ENCODE measurements around the gene PSTPIP1.

The PSTPIP1 gene

GRCh38 chr15:76983590-76984375 is 11.1 kb upstream of the PSTPIP1 start:
- no peaks in the 10 kb centered on the region for H3K27me3 Mint-ChIP-seq
- ATAC-seq (replicated peaks; ENCODE audit: extremely low read depth, poor library complexity, severe bottlenecking) = no peak
- H3K4me1 Mint-ChIP-seq = peaks cover 20% of the 10 kb centered on the region
- DNase-seq (ENCODE audit: low spot score in 2 of 2) = no peak
- H3K27ac Mint-ChIP-seq (ENCODE audit: low read depth) = no peak overlapping the region
- no peaks in the 10 kb centered on the region for H3K36me3 Mint-ChIP-seq (ENCODE audit: insufficient read depth)
- no peak overlapping the region for H3K4me3 Mint-ChIP-seq
- no peaks in the 10 kb centered on the region for H3K9me3 Mint-ChIP-seq

GRCh38 chr15:76986743-76987142 is 8.2 kb upstream of the PSTPIP1 start:
- H3K4me3 Mint-ChIP-seq = no peak overlapping the region
- peak overlapping the region; percentile 75 for H3K27ac Mint-ChIP-seq (ENCODE audit: low read depth)
- H3K4me1 Mint-ChIP-seq = peaks cover 31% of the 10 kb centered on the region
- no peak for DNase-seq (ENCODE audit: low spot score in 2 of 2)
- H3K36me3 Mint-ChIP-seq (ENCODE audit: insufficient read depth) = peaks cover 3% of the 10 kb centered on the region
- no peak for ATAC-seq (replicated peaks; ENCODE audit: extremely low read depth, poor library complexity, severe bottlenecking)
- H3K27me3 Mint-ChIP-seq = no peaks in the 10 kb centered on the region
- no peaks in the 10 kb centered on the region for H3K9me3 Mint-ChIP-seq

GRCh38 chr15:76987276-76987675 is 7.7 kb upstream of the PSTPIP1 start:
- H3K9me3 Mint-ChIP-seq = no peaks in the 10 kb centered on the region
- H3K4me3 Mint-ChIP-seq = no peak overlapping the region
- peaks cover 35% of the 10 kb centered on the region for H3K4me1 Mint-ChIP-seq
- DNase-seq (ENCODE audit: low spot score in 2 of 2) (no peak), ATAC-seq (replicated peaks; ENCODE audit: extremely low read depth, poor library complexity, severe bottlenecking) (no peak)
- peaks cover 3% of the 10 kb centered on the region for H3K36me3 Mint-ChIP-seq (ENCODE audit: insufficient read depth)
- H3K27ac Mint-ChIP-seq (ENCODE audit: low read depth) = peak overlapping the region; percentile 75
- H3K27me3 Mint-ChIP-seq = no peaks in the 10 kb centered on the region

- Mint-ChIP-seq H3K36me3 (ENCODE audit: insufficient read depth) (peaks cover 3% of the 10 kb centered on the region), H3K4me3 (peak overlapping the region; percentile 40), H3K9me3 (no peaks in the 10 kb centered on the region), H3K27ac (ENCODE audit: low read depth) (peak overlapping the region; percentile 75), H3K27me3 (no peaks in the 10 kb centered on the region), H3K4me1 (peaks cover 39% of the 10 kb centered on the region)
- DNase-seq (ENCODE audit: low spot score in 2 of 2) (no peak), ATAC-seq (replicated peaks; ENCODE audit: extremely low read depth, poor library complexity, severe bottlenecking) (peak; percentile 28)
Measured at GRCh38 chr15:76987896-76988860, 6.7 kb upstream of the PSTPIP1 start.

DNA sequence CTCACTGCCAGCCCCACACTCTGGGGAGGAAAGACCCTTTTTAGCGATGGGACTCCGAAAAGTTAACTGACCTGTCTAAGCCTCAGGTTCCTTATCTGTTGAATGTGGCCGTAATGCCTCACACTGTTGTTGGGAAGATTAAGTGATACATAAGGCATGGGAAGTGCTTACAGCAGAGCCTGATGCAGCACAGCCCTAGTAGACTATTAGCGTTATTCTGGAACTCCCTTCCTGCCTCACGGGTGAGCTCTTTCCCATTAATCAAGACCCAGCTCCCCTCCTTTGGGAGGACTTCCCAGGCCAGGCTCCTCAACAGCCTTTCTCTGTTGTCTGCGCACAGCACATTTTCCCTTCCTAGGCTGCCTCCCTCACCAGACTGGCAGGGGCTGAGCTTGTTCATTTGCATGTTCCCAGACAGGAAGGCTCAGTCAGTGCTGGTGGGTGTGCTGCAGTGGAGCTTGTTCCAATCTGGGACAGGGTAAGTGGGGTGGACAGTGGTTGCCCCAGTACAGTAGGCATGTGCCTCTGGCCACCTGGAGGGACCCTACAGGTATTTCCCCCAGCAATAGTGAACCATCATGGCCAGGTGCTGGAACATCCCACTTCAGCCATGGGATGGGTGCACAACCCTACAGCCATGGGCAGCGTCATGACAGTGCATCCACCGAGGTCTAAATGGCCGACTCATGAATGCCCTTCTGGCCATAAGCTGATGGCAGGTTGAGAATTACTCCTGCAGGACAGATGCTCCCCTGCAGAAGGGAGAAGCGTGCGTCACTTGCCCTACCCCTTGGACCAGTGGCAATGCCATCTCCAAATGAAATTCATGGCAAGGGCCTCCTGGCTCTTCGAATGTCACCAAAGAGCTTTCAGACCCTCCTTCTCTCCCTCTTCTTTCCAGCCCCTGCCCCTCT is 5.8 kb upstream of the PSTPIP1 start:
- Mint-ChIP-seq H3K4me3 (peak overlapping the region; percentile 40), H3K36me3 (ENCODE audit: insufficient read depth) (peaks cover 3% of the 10 kb centered on the region), H3K4me1 (peaks cover 49% of the 10 kb centered on the region), H3K27ac (ENCODE audit: low read depth) (peak overlapping the region; percentile 75), H3K9me3 (no peaks in the 10 kb centered on the region), H3K27me3 (no peaks in the 10 kb centered on the region)
- DNase-seq (ENCODE audit: low spot score in 2 of 2) (no peak), ATAC-seq (replicated peaks; ENCODE audit: extremely low read depth, poor library complexity, severe bottlenecking) (no peak)

- H3K27ac Mint-ChIP-seq (ENCODE audit: low read depth) = no peak overlapping the region
- H3K4me1 Mint-ChIP-seq = peaks cover 64% of the 10 kb centered on the region
- no peak for ATAC-seq (replicated peaks; ENCODE audit: extremely low read depth, poor library complexity, severe bottlenecking)
- H3K4me3 Mint-ChIP-seq = no peak overlapping the region
- peaks cover 8% of the 10 kb centered on the region for H3K36me3 Mint-ChIP-seq (ENCODE audit: insufficient read depth)
- H3K9me3 Mint-ChIP-seq = no peaks in the 10 kb centered on the region
- no peak for DNase-seq (ENCODE audit: low spot score in 2 of 2)
- H3K27me3 Mint-ChIP-seq = no peaks in the 10 kb centered on the region
Measured at GRCh38 chr15:76991048-76991447, 3.9 kb upstream of the PSTPIP1 start.

GRCh38 chr15:76991741-76992645 is 2.9 kb upstream of the PSTPIP1 start:
- peaks cover 60% of the 10 kb centered on the region for H3K4me1 Mint-ChIP-seq

DNA sequence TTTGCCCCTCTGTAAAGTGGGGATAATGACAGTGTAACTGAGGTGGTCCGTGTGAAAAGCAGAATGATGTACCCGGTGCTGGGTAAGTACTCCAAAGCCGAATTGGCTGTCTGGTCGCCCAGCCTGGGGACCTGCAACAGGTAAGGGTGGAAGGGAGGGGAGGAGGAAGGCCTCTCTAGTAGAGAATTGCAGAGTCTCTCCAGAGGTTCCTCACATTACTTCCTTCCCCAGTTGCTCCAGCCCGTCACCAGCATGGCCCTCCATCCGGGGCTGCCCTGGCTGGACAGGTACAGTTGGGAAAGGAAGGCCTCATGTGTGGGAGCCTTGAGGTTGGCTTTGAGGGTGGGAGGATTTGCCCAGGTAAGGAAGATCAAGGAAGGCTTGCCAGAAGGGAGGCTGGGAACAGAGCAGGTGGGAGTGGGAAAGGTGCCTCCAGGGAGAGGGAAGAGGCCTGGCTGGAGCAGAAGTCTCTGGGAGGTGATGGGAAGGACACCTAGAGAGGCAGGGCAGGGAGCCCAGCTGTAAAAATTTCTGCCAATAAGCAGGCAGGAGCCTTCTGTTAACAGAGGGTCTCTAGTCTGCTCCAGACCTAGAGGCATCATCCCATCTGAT is 1.7 kb upstream of the PSTPIP1 start:
- Mint-ChIP-seq H3K4me1 (peaks cover 62% of the 10 kb centered on the region), H3K36me3 (ENCODE audit: insufficient read depth) (peaks cover 10% of the 10 kb centered on the region), H3K27ac (ENCODE audit: low read depth) (peak overlapping the region; percentile 92), H3K4me3 (peak overlapping the region; percentile 96), H3K27me3 (no peaks in the 10 kb centered on the region), H3K9me3 (no peaks in the 10 kb centered on the region)
- ATAC-seq (replicated peaks; ENCODE audit: extremely low read depth, poor library complexity, severe bottlenecking) (no peak), DNase-seq (ENCODE audit: low spot score in 2 of 2) (no peak)

More at GRCh38 chr15:76991741-76992645, 2.9 kb upstream of the PSTPIP1 start:
- Mint-ChIP-seq H3K4me3 (no peak overlapping the region), H3K27me3 (no peaks in the 10 kb centered on the region), H3K36me3 (ENCODE audit: insufficient read depth) (peaks cover 10% of the 10 kb centered on the region), H3K27ac (ENCODE audit: low read depth) (peak overlapping the region; percentile 59), H3K9me3 (no peaks in the 10 kb centered on the region)
- no peak for DNase-seq (ENCODE audit: low spot score in 2 of 2)
- ATAC-seq (replicated peaks; ENCODE audit: extremely low read depth, poor library complexity, severe bottlenecking) = no peak

DNA sequence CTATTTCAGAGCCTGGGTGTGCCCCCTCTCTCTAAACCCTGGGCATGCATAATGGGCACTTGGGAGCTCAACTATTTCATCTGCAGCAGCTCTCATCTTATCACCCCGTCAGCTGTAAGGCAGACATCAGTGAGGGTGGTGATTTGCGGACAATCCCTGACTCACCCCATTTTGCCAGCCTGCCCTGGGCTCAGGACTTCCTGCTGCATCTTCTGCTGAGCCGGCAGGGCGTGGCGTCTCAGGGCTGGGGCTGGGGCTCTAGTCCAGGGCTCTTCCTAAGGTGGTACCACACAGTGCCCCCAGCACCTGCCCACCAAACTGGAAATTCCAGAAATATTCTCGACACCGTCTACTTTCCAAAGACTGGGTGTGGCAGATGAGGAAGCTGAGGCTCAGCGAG is 925 bp upstream of the PSTPIP1 start:
- DNase-seq (ENCODE audit: low spot score in 2 of 2) = no peak

GRCh38 chr15:76994496-76994895 is 430 bp upstream of the PSTPIP1 start:
- ATAC-seq (replicated peaks; ENCODE audit: extremely low read depth, poor library complexity, severe bottlenecking) = peak; percentile 25

More for the DNA sequence above, 925 bp upstream of the PSTPIP1 start:
- no peaks in the 10 kb centered on the region for H3K9me3 Mint-ChIP-seq
- peak overlapping the region; percentile 92 for H3K27ac Mint-ChIP-seq (ENCODE audit: low read depth)
- peaks cover 15% of the 10 kb centered on the region for H3K36me3 Mint-ChIP-seq (ENCODE audit: insufficient read depth)
- H3K27me3 Mint-ChIP-seq = no peaks in the 10 kb centered on the region
- peaks cover 62% of the 10 kb centered on the region for H3K4me1 Mint-ChIP-seq
- peak; percentile 45 for ATAC-seq (replicated peaks; ENCODE audit: extremely low read depth, poor library complexity, severe bottlenecking)
- H3K4me3 Mint-ChIP-seq = peak overlapping the region; percentile 96

DNA sequence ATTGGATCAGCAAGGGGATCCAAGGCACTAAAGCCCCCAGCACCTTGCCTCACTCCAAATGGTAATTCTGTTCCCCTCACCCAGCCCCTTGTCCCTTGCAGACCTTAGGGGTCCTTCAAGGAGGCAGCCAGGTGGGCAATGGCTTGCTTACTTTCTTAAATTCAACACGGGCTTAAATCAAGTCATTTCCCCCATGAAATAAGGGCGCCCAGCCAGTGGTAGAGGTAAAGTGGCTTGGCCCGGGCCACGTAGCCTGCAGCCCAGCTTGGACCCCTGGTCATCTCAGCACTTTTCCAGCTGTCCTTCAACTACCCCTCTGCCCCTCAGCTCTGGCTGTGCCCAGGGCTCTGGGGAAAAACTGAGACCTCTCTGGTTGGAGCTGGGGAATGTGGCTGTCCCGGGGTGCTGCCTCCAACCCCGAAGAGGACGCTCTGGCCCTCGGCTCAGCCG is 1.2 kb downstream of the PSTPIP1 start:
- no peak for DNase-seq (ENCODE audit: low spot score in 2 of 2)
- Mint-ChIP-seq H3K4me3 (peak overlapping the region; percentile 96), H3K27me3 (no peaks in the 10 kb centered on the region), H3K36me3 (ENCODE audit: insufficient read depth) (peaks cover 23% of the 10 kb centered on the region), H3K4me1 (peaks cover 73% of the 10 kb centered on the region), H3K9me3 (no peaks in the 10 kb centered on the region), H3K27ac (ENCODE audit: low read depth) (peak overlapping the region; percentile 92)
- no peak for ATAC-seq (replicated peaks; ENCODE audit: extremely low read depth, poor library complexity, severe bottlenecking)

More at GRCh38 chr15:76994496-76994895, 430 bp upstream of the PSTPIP1 start:
- DNase-seq (ENCODE audit: low spot score in 2 of 2) = no peak
- H3K9me3 Mint-ChIP-seq = no peaks in the 10 kb centered on the region
- H3K4me3 Mint-ChIP-seq = peak overlapping the region; percentile 96
- H3K27ac Mint-ChIP-seq (ENCODE audit: low read depth) = peak overlapping the region; percentile 92
- no peaks in the 10 kb centered on the region for H3K27me3 Mint-ChIP-seq
- peaks cover 64% of the 10 kb centered on the region for H3K4me1 Mint-ChIP-seq
- peaks cover 15% of the 10 kb centered on the region for H3K36me3 Mint-ChIP-seq (ENCODE audit: insufficient read depth)

All from central memory CD8-positive, alpha-beta T cell (primary cell).